WTC11 (cell line): ENCODE data around the gene DDIT4. TPM values are rescaled to one million over a fixed set of nuclear protein-coding genes. Genes with fewer than 3 reads are reported as not detected.
"Not testable (repeated sequence)": the region's sequence is repeated elsewhere in the genome, so short reads cannot be mapped to it uniquely, and the experiment has no call there.

ENCODE experiments used
- ATAC-seq: fragments of 200-7000 bp; cut with Tn5 transposase; 2 replicates; pipeline ENCODE4 v1.10.0; 2021; ENCODE audit warnings: mild to moderate bottlenecking, moderate library complexity
- CTCF ChIA-PET: fragments of 300-600 bp; sonication (Branson Sonifier 250); formaldehyde crosslinking; loops from one replicate; lab custom pipeline; 2021; ENCODE audit warnings: antibody characterized with exemption; lab: Charles Lee
- POLR2A ChIA-PET: fragments of 350-600 bp; sonication (Branson Sonifier 250); formaldehyde crosslinking; loops from one replicate; lab custom pipeline; 2021; ENCODE audit warnings: antibody characterized with exemption; lab: Charles Lee
- DNase-seq: peaks from one replicate; pipeline ENCODE4 v3.0.0; 2021; ENCODE audit warnings: low spot score
- H3K27ac Mint-ChIP-seq: 2 replicates; pipeline ENCODE4 v1.8.0; 2021; ENCODE audit warnings: mixed read lengths
- H3K27me3 Mint-ChIP-seq: 2 replicates; pipeline ENCODE4 v1.8.0; 2021; ENCODE audit warnings: low read depth, mild to moderate bottlenecking, moderate library complexity, mixed read lengths
- H3K36me3 Mint-ChIP-seq: 2 replicates; pipeline ENCODE4 v1.8.0; 2021; ENCODE audit warnings: mixed read lengths
- H3K4me1 Mint-ChIP-seq: 2 replicates; pipeline ENCODE4 v1.8.0; 2022; ENCODE audit warnings: mixed read lengths
- H3K4me3 Mint-ChIP-seq: 2 replicates; pipeline ENCODE4 v1.8.0; 2021; ENCODE audit warnings: mild to moderate bottlenecking, moderate library complexity, mixed read lengths
- H3K9me3 Mint-ChIP-seq: 2 replicates; pipeline ENCODE4 v1.8.0; 2021; ENCODE audit warnings: mixed read lengths
- ATF1 ChIP-seq: sonication (generic); formaldehyde crosslinking; IDR thresholded peaks from 2 replicates; pipeline ENCODE4 v1.8.1; 2023; ENCODE audit warnings: mild to moderate bottlenecking, moderate library complexity, missing genetic modification reagents
- ATF2 ChIP-seq: sonication (generic); formaldehyde crosslinking; IDR thresholded peaks from 2 replicates; pipeline ENCODE4 v1.8.1; 2022; ENCODE audit warnings: low read depth, missing genetic modification reagents, borderline replicate concordance
- ATF6 ChIP-seq: sonication (generic); formaldehyde crosslinking; IDR thresholded peaks from 2 replicates; pipeline ENCODE4 v1.8.1; 2023; ENCODE audit warnings: mild to moderate bottlenecking, missing genetic modification reagents
- CBFB ChIP-seq: sonication (generic); formaldehyde crosslinking; IDR thresholded peaks from 2 replicates; pipeline ENCODE4 v1.8.1; 2022; ENCODE audit warnings: mild to moderate bottlenecking, low read depth, missing genetic modification reagents
- CDX4 ChIP-seq: fragments of 250-450 bp; sonication (Bioruptor Pico); IDR thresholded peaks from 2 replicates; pipeline ENCODE4 v1.9.0; 2021; ENCODE audit warnings: moderate library complexity, mild to moderate bottlenecking, inconsistent platforms, borderline replicate concordance
- ELF4 ChIP-seq: sonication (generic); formaldehyde crosslinking; IDR thresholded peaks from 2 replicates; pipeline ENCODE4 v1.8.1; 2022; ENCODE audit warnings: low read depth, mild to moderate bottlenecking, moderate library complexity, missing genetic modification reagents
- GRHL2 ChIP-seq: fragments of 250-450 bp; sonication (Bioruptor Pico); IDR thresholded peaks from 2 replicates; pipeline ENCODE4 v1.8.0; 2022; ENCODE audit warnings: mild to moderate bottlenecking, moderate library complexity; ENCODE audit not compliant: insufficient replicate concordance, severe bottlenecking
- JAZF1 ChIP-seq: fragments of 250-450 bp; sonication (Bioruptor Pico); IDR thresholded peaks from 2 replicates; pipeline ENCODE4 v1.9.0; 2021; ENCODE audit warnings: moderate library complexity, mild to moderate bottlenecking, inconsistent platforms
- MAX ChIP-seq: sonication (generic); formaldehyde crosslinking; IDR thresholded peaks from 2 replicates; pipeline ENCODE4 v1.8.0; 2022; ENCODE audit warnings: mild to moderate bottlenecking, missing genetic modification reagents
- NR2C2 ChIP-seq: sonication (generic); formaldehyde crosslinking; IDR thresholded peaks from 2 replicates; pipeline ENCODE4 v1.8.0; 2022; ENCODE audit warnings: mild to moderate bottlenecking, missing genetic modification reagents
- PREB ChIP-seq: sonication (generic); formaldehyde crosslinking; IDR thresholded peaks from 2 replicates; pipeline ENCODE4 v1.8.1; 2022; ENCODE audit warnings: mild to moderate bottlenecking, missing genetic modification reagents, moderate library complexity, borderline replicate concordance
- TEAD4 ChIP-seq: sonication (generic); formaldehyde crosslinking; IDR thresholded peaks from 2 replicates; pipeline ENCODE4 v1.8.0; 2022; ENCODE audit warnings: mild to moderate bottlenecking, missing genetic modification reagents
- ZNF138 ChIP-seq: sonication (generic); formaldehyde crosslinking; conservative IDR thresholded peaks from 2 replicates; pipeline ENCODE4 v1.8.1; 2022; ENCODE audit warnings: mild to moderate bottlenecking, moderate library complexity, missing genetic modification reagents
- ZNF263 ChIP-seq: sonication (generic); formaldehyde crosslinking; IDR thresholded peaks from 2 replicates; pipeline ENCODE4 v1.8.1; 2022; ENCODE audit warnings: low read depth, mild to moderate bottlenecking, moderate library complexity, missing genetic modification reagents
- ZNF396 ChIP-seq: fragments of 250-450 bp; sonication (Bioruptor Pico); IDR thresholded peaks from 2 replicates; pipeline ENCODE4 v1.8.0; 2021; ENCODE audit warnings: mild to moderate bottlenecking, moderate library complexity, borderline replicate concordance
- total RNA-seq: library from RNA; stranded (reverse); gene quantifications from 3 replicates; pipeline ENCODE4 v1.2.3, GENCODE V29; 2021

DDIT4 gene
- total RNA-seq, 1 experiment from 2014 or later: 118 TPM

GRCh38 chr10:72303424-72304128 is 29.9 kb downstream of the DDIT4 start:
- ATAC-seq: no peak
- ChIA-PET CTCF (interaction anchor here (0.9 to 1.5 kb wide), 3 partner anchors 22 to 178 kb away, joined by 3 to 4 read pairs (median 4); no protein-coding TSS in a partner anchor), POLR2A (interaction anchor here (0.6 to 1.3 kb wide), 5 partner anchors 8 to 30 kb away, joined by 3 to 5 read pairs (median 4); partner anchors contain the start of gene DDIT4)
- H3K9me3 Mint-ChIP-seq: peaks cover 8% of the 10 kb centered on the region
- H3K27ac Mint-ChIP-seq: no peak overlapping the region
- no peak overlapping the region for H3K4me3 Mint-ChIP-seq
- no peaks in the 10 kb centered on the region; the same call in 1 of the 2 replicates for H3K27me3 Mint-ChIP-seq
- DNase-seq: no peak
- H3K36me3 Mint-ChIP-seq: peaks cover 3% of the 10 kb centered on the region
- no peak for TF ChIP-seq JAZF1 (CRISPR knock-in tag)
- TF ChIP-seq ZNF138 (CRISPR knock-in tag): no peak
- no peak for TF ChIP-seq ZNF263 (CRISPR knock-in tag)
- TF ChIP-seq ZNF396: no peak
- no peak for TF ChIP-seq ATF1 (CRISPR knock-in tag)
- TF ChIP-seq GRHL2 (CRISPR knock-in tag): no peak
- no peak for TF ChIP-seq CBFB (CRISPR knock-in tag)
- TF ChIP-seq TEAD4 (CRISPR knock-in tag): no peak
- no peak for TF ChIP-seq MAX (CRISPR knock-in tag)
- TF ChIP-seq ELF4 (CRISPR knock-in tag): no peak
- no peak for TF ChIP-seq NR2C2 (CRISPR knock-in tag)
- no peak for TF ChIP-seq ATF2 (CRISPR knock-in tag)
- no peak for TF ChIP-seq PREB (CRISPR knock-in tag)
- TF ChIP-seq CDX4 (CRISPR knock-in tag): no peak
- peaks cover 2% of the 10 kb centered on the region for H3K4me1 Mint-ChIP-seq

GRCh38 chr10:72306215-72306760 is 32.6 kb downstream of the DDIT4 start:
- no peak overlapping the region for H3K4me3 Mint-ChIP-seq
- H3K27ac Mint-ChIP-seq: no peak overlapping the region
- DNase-seq (no peak), ATAC-seq (no peak)
- CTCF ChIA-PET: interaction anchor here (0.5 to 1.1 kb wide), 4 partner anchors 9 to 84 kb away, joined by 3 to 4 read pairs (median 3); no protein-coding TSS in a partner anchor
- TF ChIP-seq ATF6 (CRISPR knock-in tag): no peak
- TF ChIP-seq, all 79 proteins: peak for 0
- no peaks in the 10 kb centered on the region; the same call in 1 of the 2 replicates for H3K27me3 Mint-ChIP-seq
- peaks cover 4% of the 10 kb centered on the region for H3K9me3 Mint-ChIP-seq
- peaks cover 23% of the 10 kb centered on the region for H3K4me1 Mint-ChIP-seq
- H3K36me3 Mint-ChIP-seq: peaks cover under 1% of the 10 kb centered on the region; the same call in 1 of the 2 replicates
- POLR2A ChIA-PET: interaction anchor here (1.4 kb wide), 1 partner anchor 29 kb away, joined by 4 read pairs; no protein-coding TSS in a partner anchor

GRCh38 chr10:72307711-72308110 is 34.0 kb downstream of the DDIT4 start:
- ATAC-seq, CTCF ChIA-PET: not testable (repeated sequence)
- peaks cover 23% of the 10 kb centered on the region for H3K4me1 Mint-ChIP-seq

More at GRCh38 chr10:72307711-72308110, 34.0 kb downstream of the DDIT4 start:
- POLR2A ChIA-PET: interaction anchor here (1.4 kb wide), 1 partner anchor 30 kb away, joined by 4 read pairs; no protein-coding TSS in a partner anchor
- not testable (repeated sequence) for H3K27me3 Mint-ChIP-seq, H3K36me3 Mint-ChIP-seq, H3K9me3 Mint-ChIP-seq, DNase-seq, H3K4me3 Mint-ChIP-seq, H3K27ac Mint-ChIP-seq
